Activated CD8-positive, alpha-beta T cell treated with anti-CD3 and anti-CD28 coated beads for 36 hours (primary cell): ENCODE data around the gene PZP. TPM values are rescaled to one million over a fixed set of nuclear protein-coding genes. Genes with fewer than 3 reads are reported as not detected.

Source experiments
- ATAC-seq: fragments of 200-7000 bp; cut with Tn5 transposase; one replicate; pipeline ENCODE4 v1.10.0; 2021; ENCODE audit warnings: mild to moderate bottlenecking, moderate library complexity
- CTCF ChIA-PET: fragments of 350-600 bp; sonication (Branson Sonifier 250); formaldehyde crosslinking; loops from one replicate; lab custom pipeline; 2021; ENCODE audit warnings: antibody characterized with exemption; lab: Charles Lee
- POLR2A ChIA-PET: fragments of 350-600 bp; sonication (Branson Sonifier 250); formaldehyde crosslinking; loops from one replicate; lab custom pipeline; 2021; ENCODE audit warnings: antibody characterized with exemption; lab: Charles Lee
- DNase-seq: peaks from one replicate; pipeline ENCODE4 v3.0.0-alpha.2; 2020
- H3K27ac Mint-ChIP-seq: one replicate; pipeline ENCODE4 v1.8.0; 2021; ENCODE audit warnings: mild to moderate bottlenecking, mixed read lengths
- H3K27me3 Mint-ChIP-seq: one replicate; pipeline ENCODE4 v1.8.0; 2021; ENCODE audit warnings: mixed read lengths
- H3K36me3 Mint-ChIP-seq: one replicate; pipeline ENCODE4 v1.8.0; 2021; ENCODE audit warnings: low read depth, mixed read lengths
- H3K4me1 Mint-ChIP-seq: one replicate; pipeline ENCODE4 v1.8.0; 2021; ENCODE audit warnings: low read depth, mixed read lengths
- H3K4me3 Mint-ChIP-seq: one replicate; pipeline ENCODE4 v1.8.0; 2021; ENCODE audit warnings: mild to moderate bottlenecking, moderate library complexity, mixed read lengths
- H3K9me3 Mint-ChIP-seq: one replicate; pipeline ENCODE4 v1.8.0; 2021; ENCODE audit warnings: mixed read lengths
- CTCF ChIP-seq: fragments of 200-600 bp; IDR thresholded peaks from one replicate; pipeline ENCODE4 v1.8.0; 2022; ENCODE audit warnings: antibody characterized with exemption, mild to moderate bottlenecking
- intact Hi-C: fragments of 100-400 bp; cut with micrococcal nuclease; formaldehyde crosslinking; loops from one replicate; pipeline ENCODE4 v1.10.0; 2022
- total RNA-seq, 2 experiments: library from RNA; stranded (reverse); gene quantifications; one replicate each; pipeline ENCODE4 v1.2.3, GENCODE V29; 2021

PZP gene
- total RNA-seq, 2 experiments from 2014 or later: not detected

GRCh38 chr12:9122091-9122609, 86.0 kb downstream of the PZP start:
- Mint-ChIP-seq H3K4me3 (no peak overlapping the region), H3K36me3 (no peaks in the 10 kb centered on the region), H3K27ac (no peak overlapping the region), H3K9me3 (no peaks in the 10 kb centered on the region), H3K27me3 (peaks cover 1% of the 10 kb centered on the region), H3K4me1 (peaks cover 5% of the 10 kb centered on the region)
- intact Hi-C loops: no loop called here
- DNase-seq: no peak
- ChIA-PET CTCF (no interaction called here), POLR2A (no interaction called here)
- no peak for ATAC-seq
- TF ChIP-seq CTCF: no peak

- no peak overlapping the region for H3K4me3 Mint-ChIP-seq
- no peaks in the 10 kb centered on the region for H3K36me3 Mint-ChIP-seq
- ChIA-PET CTCF (interaction anchor here (1.2 kb wide), 1 partner anchor 15 kb away, joined by 3 read pairs; no protein-coding TSS in a partner anchor), POLR2A (no interaction called here)
- no peaks in the 10 kb centered on the region for H3K9me3 Mint-ChIP-seq
- H3K27ac Mint-ChIP-seq: no peak overlapping the region
- no peak for DNase-seq
- peaks cover 19% of the 10 kb centered on the region for H3K4me1 Mint-ChIP-seq
- ATAC-seq: no peak
- no peak for TF ChIP-seq CTCF
- H3K27me3 Mint-ChIP-seq: peaks cover 1% of the 10 kb centered on the region
- intact Hi-C loops: no loop called here
Observed at GRCh38 chr12:9120487-9121184, 87.6 kb downstream of the PZP start.

- no peak for TF ChIP-seq CTCF
- no peak for DNase-seq
- Mint-ChIP-seq H3K27ac (no peak overlapping the region), H3K9me3 (no peaks in the 10 kb centered on the region), H3K36me3 (peaks cover under 1% of the 10 kb centered on the region), H3K27me3 (peaks cover 1% of the 10 kb centered on the region), H3K4me3 (no peak overlapping the region), H3K4me1 (peaks cover 22% of the 10 kb centered on the region)
- intact Hi-C loops: no loop called here
- peak; percentile 74 for ATAC-seq
- ChIA-PET CTCF (interaction anchor here (1.3 to 2.0 kb wide), 2 partner anchors 8 to 54 kb away, joined by 3 to 6 read pairs; no protein-coding TSS in a partner anchor), POLR2A (interaction anchor here (0.6 kb wide), 1 partner anchor 467 kb away, joined by 4 read pairs; no protein-coding TSS in a partner anchor)
Observed at GRCh38 chr12:9118158-9118557, 90.0 kb downstream of the PZP start.

- Mint-ChIP-seq H3K36me3 (peaks cover 3% of the 10 kb centered on the region), H3K9me3 (no peaks in the 10 kb centered on the region), H3K4me3 (no peak within 1 kb of the TSS), H3K27ac (no peak within 1 kb of the TSS), H3K27me3 (peaks cover 1% of the 10 kb centered on the region), H3K4me1 (peaks cover 22% of the 10 kb centered on the region)
- ChIA-PET POLR2A (no interaction called here), CTCF (interaction anchor here (1.2 to 1.6 kb wide), 2 partner anchors 12 to 66 kb away, joined by 4 to 5 read pairs; no protein-coding TSS in a partner anchor)
- intact Hi-C loops: no loop called here
- DNase-seq: no peak
- ATAC-seq: no peak
- TF ChIP-seq CTCF: no peak
Observed at GRCh38 chr12:9115731-9116559, 92.2 kb downstream of the PZP start, which contains the start of gene A2M. Gene A2M, minus strand, starts transcription at chr12:9115919. Its CDS starts 70 bp downstream, at chr12:9115849.
